DND-41 (cell line): ENCODE measurements around the gene PITPNM3.

Experiments used
- EZH2 ChIP-seq: IDR thresholded peaks from 3 replicates; pipeline ENCODE4 v1.6.1; 2012; ENCODE audit warnings: borderline replicate concordance, low read depth, mild to moderate bottlenecking, moderate library complexity, low read length, inconsistent platforms; ENCODE audit not compliant: severe bottlenecking
- TF ChIP-seq, protein P1 (sequence below): IDR thresholded peaks from 2 replicates; pipeline ENCODE4 v1.5.1; 2012; ENCODE audit warnings: borderline replicate concordance, low read length, moderate library complexity, mild to moderate bottlenecking; ENCODE audit not compliant: poor library complexity, severe bottlenecking; ENCODE audit errors: extremely low read depth

DNA sequence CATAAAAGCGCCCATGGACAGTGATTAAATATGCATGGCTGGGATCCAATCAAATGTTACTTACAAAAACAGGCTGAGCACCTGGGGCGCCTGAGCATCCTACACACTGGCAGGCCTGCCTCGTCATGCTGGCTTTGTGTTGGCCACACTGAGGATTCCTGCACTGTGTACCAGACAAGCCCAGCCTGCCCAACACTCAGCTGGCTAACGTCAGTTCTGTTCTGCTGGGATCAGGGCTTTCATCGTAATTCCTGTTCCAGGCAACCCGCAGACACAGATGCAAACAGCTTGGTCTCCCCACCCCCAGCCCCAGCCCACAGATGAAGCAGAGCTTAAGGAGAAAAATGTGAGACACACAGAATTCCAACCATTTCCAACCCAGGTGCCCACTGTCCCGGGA lies 81.4 kb downstream of the PITPNM3 start:
- TF ChIP-seq, protein P1, sequence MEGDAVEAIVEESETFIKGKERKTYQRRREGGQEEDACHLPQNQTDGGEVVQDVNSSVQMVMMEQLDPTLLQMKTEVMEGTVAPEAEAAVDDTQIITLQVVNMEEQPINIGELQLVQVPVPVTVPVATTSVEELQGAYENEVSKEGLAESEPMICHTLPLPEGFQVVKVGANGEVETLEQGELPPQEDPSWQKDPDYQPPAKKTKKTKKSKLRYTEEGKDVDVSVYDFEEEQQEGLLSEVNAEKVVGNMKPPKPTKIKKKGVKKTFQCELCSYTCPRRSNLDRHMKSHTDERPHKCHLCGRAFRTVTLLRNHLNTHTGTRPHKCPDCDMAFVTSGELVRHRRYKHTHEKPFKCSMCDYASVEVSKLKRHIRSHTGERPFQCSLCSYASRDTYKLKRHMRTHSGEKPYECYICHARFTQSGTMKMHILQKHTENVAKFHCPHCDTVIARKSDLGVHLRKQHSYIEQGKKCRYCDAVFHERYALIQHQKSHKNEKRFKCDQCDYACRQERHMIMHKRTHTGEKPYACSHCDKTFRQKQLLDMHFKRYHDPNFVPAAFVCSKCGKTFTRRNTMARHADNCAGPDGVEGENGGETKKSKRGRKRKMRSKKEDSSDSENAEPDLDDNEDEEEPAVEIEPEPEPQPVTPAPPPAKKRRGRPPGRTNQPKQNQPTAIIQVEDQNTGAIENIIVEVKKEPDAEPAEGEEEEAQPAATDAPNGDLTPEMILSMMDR: no peak
- no peak for TF ChIP-seq EZH2
